Hematopoietic multipotent progenitor cell (in vitro differentiated cells): ENCODE results near the gene PTPRD. TPM values are rescaled to one million over a fixed set of nuclear protein-coding genes. Genes with fewer than 3 reads are reported as not detected.
"Not testable (repeated sequence)": the region's sequence is repeated elsewhere in the genome, so short reads cannot be mapped to it uniquely, and the experiment has no call there.

Experiments used
- DNase-seq, 3 donors: peaks; one replicate each; pipeline ENCODE4 v3.0.0-alpha.2; 2011 to 2015; ENCODE audit warnings: low read depth in 2 of 3, low spot score in 2 of 3
- total RNA-seq: library from RNA; depleted of rRNA; stranded (reverse); fragments of >200 nt; gene quantifications from one replicate; pipeline ENCODE4 v1.2.3, GENCODE V29; 2012

The PTPRD gene
- total RNA-seq, 1 donor, result 16.2 TPM

GRCh38 chr9:10488937-10489336, 123.9 kb downstream of the PTPRD start:
- DNase-seq, result no peak

- no peak for DNase-seq
Measured at GRCh38 chr9:10479172-10479571, 133.6 kb downstream of the PTPRD start.

- DNase-seq, result not testable (repeated sequence)
Measured at GRCh38 chr9:10449201-10449617, 163.6 kb downstream of the PTPRD start.

GRCh38 chr9:10447036-10447435, 165.8 kb downstream of the PTPRD start:
- no peak for DNase-seq

- DNase-seq, result no peak
Measured at GRCh38 chr9:10443868-10444204, 169.0 kb downstream of the PTPRD start.

GRCh38 chr9:10443181-10443867, 169.5 kb downstream of the PTPRD start:
- DNase-seq, result no peak

GRCh38 chr9:10438955-10439354, 173.8 kb downstream of the PTPRD start:
- no peak for DNase-seq

- DNase-seq, result no peak
Measured at GRCh38 chr9:10436756-10437155, 176.0 kb downstream of the PTPRD start.

- no peak for DNase-seq
Measured at GRCh38 chr9:10434412-10434811, 178.4 kb downstream of the PTPRD start.

GRCh38 chr9:10411272-10411671, 201.5 kb downstream of the PTPRD start:
- no peak for DNase-seq

GRCh38 chr9:10403283-10403682, 209.5 kb downstream of the PTPRD start:
- no peak for DNase-seq

- DNase-seq, result no peak
Measured at GRCh38 chr9:10396615-10397014, 216.2 kb downstream of the PTPRD start.

- DNase-seq, result no peak
Measured at GRCh38 chr9:10387282-10387681, 225.5 kb downstream of the PTPRD start.

- no peak for DNase-seq
Measured at GRCh38 chr9:10371824-10372223, 241.0 kb downstream of the PTPRD start.

- peak in 2 of 3 donors; percentile 4 to 52 for DNase-seq
Measured at GRCh38 chr9:10366171-10366779, 246.5 kb downstream of the PTPRD start.

- no peak for DNase-seq
Measured at GRCh38 chr9:10354591-10354990, 258.2 kb downstream of the PTPRD start.

GRCh38 chr9:10345621-10346020, 267.2 kb downstream of the PTPRD start:
- not testable (repeated sequence) for DNase-seq

- DNase-seq, result no peak
Measured at GRCh38 chr9:10341057-10341456, 271.7 kb downstream of the PTPRD start.

- no peak for DNase-seq
Measured at GRCh38 chr9:10339152-10339551, 273.6 kb downstream of the PTPRD start.

- no peak for DNase-seq
Measured at GRCh38 chr9:10331157-10331556, 281.6 kb downstream of the PTPRD start.

- no peak for DNase-seq
Measured at GRCh38 chr9:10282084-10282483, 330.7 kb downstream of the PTPRD start.

- DNase-seq, result peak in 1 of 3 donors; percentile 33
Measured at GRCh38 chr9:10274988-10275387, 337.8 kb downstream of the PTPRD start.

- peak in 1 of 3 donors; percentile 14 for DNase-seq
Measured at GRCh38 chr9:10274175-10274574, 338.6 kb downstream of the PTPRD start.
